Liver (tissue), 3 donors: ENCODE measurements around the gene PLAAT1.

Experiments
- CTCF ChIP-seq: fragments of 150-350 bp; IDR thresholded peaks from 2 replicates; pipeline ENCODE4 v1.5.1; 2017; ENCODE audit warnings: improper control_type of control experiment, low read depth, low read length; ENCODE audit not compliant: missing input control
- EGR1 ChIP-seq, 2 donors: IDR thresholded peaks; 2 replicates each; pipeline ENCODE4 v1.6.1; 2016 to 2018; ENCODE audit warnings: antibody characterized with exemption in 2 of 2, low read depth in 2 of 2
- FOXA1 ChIP-seq: IDR thresholded peaks from 2 replicates; pipeline ENCODE4 v1.6.1; 2016; ENCODE audit warnings: antibody characterized with exemption
- GABPA ChIP-seq, 2 donors: IDR thresholded peaks in 1 of 2; conservative IDR thresholded peaks in 1 of 2; 2 replicates each; pipeline ENCODE4 v1.6.1; 2016; ENCODE audit warnings: antibody characterized with exemption in 2 of 2, mild to moderate bottlenecking in 1 of 2, moderate library complexity in 1 of 2
- JUND ChIP-seq, 2 donors: IDR thresholded peaks; 2 replicates each; pipeline ENCODE4 v1.6.1; 2016; ENCODE audit warnings: antibody characterized with exemption in 2 of 2
- MAX ChIP-seq: IDR thresholded peaks from 2 replicates; pipeline ENCODE4 v1.6.1; 2016; ENCODE audit warnings: antibody characterized with exemption
- REST ChIP-seq: IDR thresholded peaks from 2 replicates; pipeline ENCODE4 v1.6.1; 2016; ENCODE audit warnings: antibody characterized with exemption, mild to moderate bottlenecking
- RXRA ChIP-seq, 2 donors: IDR thresholded peaks; 2 replicates each; pipeline ENCODE4 v1.6.1; 2017 to 2018; ENCODE audit warnings: antibody characterized with exemption in 2 of 2, mild to moderate bottlenecking in 1 of 2
- SP1 ChIP-seq: IDR thresholded peaks from 2 replicates; pipeline ENCODE4 v1.6.1; 2018; ENCODE audit warnings: antibody characterized with exemption, mild to moderate bottlenecking
- TAF1 ChIP-seq: conservative IDR thresholded peaks from 2 replicates; pipeline ENCODE4 v1.6.1; 2016; ENCODE audit warnings: antibody characterized with exemption, mild to moderate bottlenecking
- YY1 ChIP-seq: IDR thresholded peaks from 2 replicates; pipeline ENCODE4 v1.6.1; 2016; ENCODE audit warnings: antibody characterized with exemption, mild to moderate bottlenecking
- ZBTB33 ChIP-seq: IDR thresholded peaks from 2 replicates; pipeline ENCODE4 v1.6.1; 2016; ENCODE audit warnings: antibody characterized with exemption
- donor health status: healthy.
- donor health status: healthy.

- TF ChIP-seq CTCF, result no peak
- no peak for TF ChIP-seq YY1
- TF ChIP-seq MAX, result no peak
- no peak for TF ChIP-seq JUND (IDR thresholded peaks at IDR 0.05)
- TF ChIP-seq SP1, result no peak
- TF ChIP-seq ZBTB33, result no peak
- no peak for TF ChIP-seq RXRA (IDR thresholded peaks at IDR 0.05)
- TF ChIP-seq GABPA (IDR thresholded peaks at IDR 0.05 in 1 of 2, conservative IDR thresholded peaks at IDR 0.05 in 1 of 2), result no peak
- no peak for TF ChIP-seq TAF1
- TF ChIP-seq EGR1 (IDR thresholded peaks at IDR 0.05; ENCODE audit: low read depth in 2 of 2), result no peak
- no peak for TF ChIP-seq REST
- TF ChIP-seq FOXA1, result no peak
These were observed 76.8 kb downstream of the PLAAT1 start for GRCh38 chr3:193317682-193318300.
